ENCODE measurements around the gene ATP4B. TPM values are rescaled to one million over a fixed set of nuclear protein-coding genes. Genes with fewer than 3 reads are reported as not detected.

ATP4B gene
- total RNA-seq, 1 experiment from 2014 or later = not detected

GRCh38 chr13:113652404-113653263, 5.4 kb downstream of the ATP4B start:
- DNase-seq (ENCODE audit: low read depth, low spot score) (no peak), ATAC-seq (no peak)
- no peak overlapping the region for H3K4me3 ChIP-seq (ENCODE audit: low read depth in 2 of 2, low read length in 2 of 2)
- ChIA-PET POLR2A (no interaction called here), CTCF (no interaction called here)
- TF ChIP-seq REST (IDR thresholded peaks at IDR 0.05; ENCODE audit: insufficient read depth in 1 of 2, low read depth in 2 of 2, low read length in 1 of 2) (no peak), TCF7L2 (IDR thresholded peaks at IDR 0.05; ENCODE audit: low read depth, low read length) (no peak), POLR2AphosphoS5 (IDR thresholded peaks at IDR 0.05; ENCODE audit: low read depth, low read length) (no peak), SIN3A (IDR thresholded peaks at IDR 0.05; ENCODE audit: borderline replicate concordance, insufficient read depth, low read depth, low read length) (no peak)
- TF ChIP-seq, protein P1, sequence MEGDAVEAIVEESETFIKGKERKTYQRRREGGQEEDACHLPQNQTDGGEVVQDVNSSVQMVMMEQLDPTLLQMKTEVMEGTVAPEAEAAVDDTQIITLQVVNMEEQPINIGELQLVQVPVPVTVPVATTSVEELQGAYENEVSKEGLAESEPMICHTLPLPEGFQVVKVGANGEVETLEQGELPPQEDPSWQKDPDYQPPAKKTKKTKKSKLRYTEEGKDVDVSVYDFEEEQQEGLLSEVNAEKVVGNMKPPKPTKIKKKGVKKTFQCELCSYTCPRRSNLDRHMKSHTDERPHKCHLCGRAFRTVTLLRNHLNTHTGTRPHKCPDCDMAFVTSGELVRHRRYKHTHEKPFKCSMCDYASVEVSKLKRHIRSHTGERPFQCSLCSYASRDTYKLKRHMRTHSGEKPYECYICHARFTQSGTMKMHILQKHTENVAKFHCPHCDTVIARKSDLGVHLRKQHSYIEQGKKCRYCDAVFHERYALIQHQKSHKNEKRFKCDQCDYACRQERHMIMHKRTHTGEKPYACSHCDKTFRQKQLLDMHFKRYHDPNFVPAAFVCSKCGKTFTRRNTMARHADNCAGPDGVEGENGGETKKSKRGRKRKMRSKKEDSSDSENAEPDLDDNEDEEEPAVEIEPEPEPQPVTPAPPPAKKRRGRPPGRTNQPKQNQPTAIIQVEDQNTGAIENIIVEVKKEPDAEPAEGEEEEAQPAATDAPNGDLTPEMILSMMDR (IDR thresholded peaks at IDR 0.05) = no peak
- no TSS peak for BruUV-seq (replicated peaks)
- no peaks in the 10 kb centered on the region for H3K4me1 ChIP-seq (ENCODE audit: control insufficient read depth, insufficient read depth, low read length)
- no peak overlapping the region for H3K27ac ChIP-seq (ENCODE audit: low read length)
- in situ Hi-C loops (cut with HindIII; ENCODE audit: low pct_unique_long_range_greater_than_20kb, low sequenced_read_pairs) = no loop called here
- no peaks in the 10 kb centered on the region for H3K36me3 ChIP-seq (ENCODE audit: control insufficient read depth, insufficient read depth, low read length)
- no peaks in the 10 kb centered on the region for H3K9me3 ChIP-seq (ENCODE audit: control insufficient read depth, insufficient read depth, low read depth, low read length)
- intact Hi-C loops (cut with micrococcal nuclease; ENCODE audit: unreplicated experiment) = no loop called here
- H3K27me3 ChIP-seq (ENCODE audit: control insufficient read depth, insufficient read depth, low read length) = no peaks in the 10 kb centered on the region

DNA sequence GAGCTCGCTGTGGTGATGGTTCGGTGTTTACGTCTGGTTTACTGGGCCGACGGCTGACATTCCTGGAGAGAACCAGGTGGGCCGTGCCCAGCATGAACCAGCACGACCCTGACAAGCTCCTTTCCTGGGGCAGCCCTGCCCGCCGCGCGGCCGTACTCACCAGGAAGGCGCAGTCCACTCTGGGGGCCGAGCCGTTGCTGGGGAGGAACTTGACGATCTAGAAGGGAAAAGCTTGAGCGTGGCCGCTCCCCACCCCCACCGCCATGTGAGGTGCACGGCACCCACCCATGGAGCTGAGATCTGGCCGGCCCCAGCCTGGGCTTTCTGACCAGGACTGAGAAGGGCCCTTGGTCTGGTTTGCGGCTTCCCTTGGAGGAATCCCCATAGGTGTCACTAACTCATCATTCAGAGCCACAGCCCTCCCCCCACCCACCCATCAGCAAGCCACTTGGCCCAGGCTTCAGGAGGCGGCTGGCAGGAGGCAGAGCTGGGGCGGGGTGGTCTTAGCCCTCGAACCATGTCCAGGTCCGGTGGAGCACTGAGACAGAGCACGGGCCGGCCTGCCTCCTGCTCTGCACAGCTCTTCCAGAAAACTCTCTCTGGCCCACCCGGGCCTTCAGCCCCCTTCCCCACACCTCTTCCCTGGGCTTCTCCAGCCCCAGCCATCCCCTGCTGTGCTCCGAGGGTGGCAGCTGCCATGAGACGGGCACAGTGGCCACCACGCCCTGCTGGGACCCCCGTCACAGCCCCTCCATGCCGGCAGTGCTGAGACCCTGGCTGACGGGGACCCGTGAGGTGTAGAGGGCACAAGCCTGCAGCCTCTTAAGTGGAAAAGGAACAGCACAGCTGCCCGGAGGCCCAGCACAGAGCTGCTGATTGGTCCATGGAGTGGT, 6.2 kb downstream of the ATP4B start:
- POLR2A ChIA-PET = no interaction called here
- TF ChIP-seq REST (IDR thresholded peaks at IDR 0.05; ENCODE audit: insufficient read depth in 1 of 2, low read depth in 2 of 2, low read length in 1 of 2) (no peak), SIN3A (IDR thresholded peaks at IDR 0.05; ENCODE audit: borderline replicate concordance, insufficient read depth, low read depth, low read length) (no peak), POLR2AphosphoS5 (IDR thresholded peaks at IDR 0.05; ENCODE audit: low read depth, low read length) (no peak), TCF7L2 (IDR thresholded peaks at IDR 0.05; ENCODE audit: low read depth, low read length) (no peak)
- TF ChIP-seq, protein P1 (IDR thresholded peaks at IDR 0.05) = no peak
- Histone ChIP-seq H3K27me3 (ENCODE audit: control insufficient read depth, insufficient read depth, low read length) (no peaks in the 10 kb centered on the region), H3K9me3 (ENCODE audit: control insufficient read depth, insufficient read depth, low read depth, low read length) (no peaks in the 10 kb centered on the region), H3K27ac (ENCODE audit: low read length) (no peak overlapping the region), H3K4me1 (ENCODE audit: control insufficient read depth, insufficient read depth, low read length) (peaks cover 7% of the 10 kb centered on the region), H3K4me3 (ENCODE audit: low read depth in 2 of 2, low read length in 2 of 2) (no peak overlapping the region), H3K36me3 (ENCODE audit: control insufficient read depth, insufficient read depth, low read length) (no peaks in the 10 kb centered on the region)
- DNase-seq (ENCODE audit: low read depth, low spot score) (no peak), ATAC-seq (no peak)
- BruUV-seq (replicated peaks) = no TSS peak
- CTCF ChIA-PET = no interaction called here
- intact Hi-C loops (cut with micrococcal nuclease; ENCODE audit: unreplicated experiment) (no loop called here), in situ Hi-C loops (cut with HindIII; ENCODE audit: low pct_unique_long_range_greater_than_20kb, low sequenced_read_pairs) (no loop called here)
